ENCODE measurements around the gene DHX15. TPM values are rescaled to one million over a fixed set of nuclear protein-coding genes. Genes with fewer than 3 reads are reported as not detected.
A peak's percentile ranks its signal among the peaks of the same experiment; 100 is the strongest.

Gene DHX15
- total RNA-seq, 2 donors from 2014 or later: 193 to 195 TPM

DNA sequence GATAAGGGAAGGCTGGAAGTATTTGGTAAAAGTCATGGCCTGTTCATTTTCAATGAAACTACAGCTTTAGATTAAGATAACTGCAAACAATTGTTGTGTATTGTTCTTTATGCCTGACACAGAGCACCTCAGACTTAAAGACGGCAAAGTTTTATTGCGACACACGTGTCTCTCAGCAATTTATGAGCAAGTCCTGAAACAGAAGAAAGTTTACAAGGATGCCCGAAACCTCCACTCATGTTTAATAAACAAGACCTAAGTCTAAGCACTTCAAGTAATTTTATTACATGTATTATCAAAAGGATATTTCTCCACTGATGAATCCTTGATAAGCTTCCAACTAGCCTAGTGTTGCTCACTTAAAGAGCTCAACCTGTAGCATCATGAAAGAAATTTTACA is 51.0 kb downstream of the DHX15 start:
- H3K36me3 ChIP-seq (ENCODE audit: control insufficient read depth, insufficient read depth, low read length): peaks cover 93% of the 10 kb centered on the region
- H3K27me3 Mint-ChIP-seq (ENCODE audit: insufficient read depth): no peaks in the 10 kb centered on the region
- H3K4me3 Mint-ChIP-seq: no peak overlapping the region

DNA sequence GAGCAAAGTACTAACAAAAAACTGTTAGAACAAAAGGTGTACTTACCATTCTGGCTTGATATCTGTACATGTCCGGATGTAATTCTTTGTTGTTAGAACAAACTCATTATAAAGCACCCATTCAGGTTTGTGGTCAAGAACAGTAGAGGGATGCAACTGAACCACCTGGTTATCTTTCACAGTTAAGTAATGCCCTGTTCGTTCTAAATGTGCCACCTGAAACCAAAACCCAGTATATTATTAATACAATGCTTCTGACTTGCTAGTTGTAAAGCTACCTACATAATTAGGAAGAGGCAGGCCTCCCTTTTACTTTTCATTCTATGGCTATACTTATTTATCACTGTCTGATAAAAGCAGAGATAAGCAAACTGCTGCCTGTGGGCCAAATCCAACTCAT is 54.8 kb downstream of the DHX15 start:
- Histone ChIP-seq H3K36me3 (ENCODE audit: control insufficient read depth, insufficient read depth, low read length) (peaks cover 94% of the 10 kb centered on the region), H3K27me3 (ENCODE audit: control insufficient read depth, insufficient read depth, low read length, poor library complexity, severe bottlenecking) (no peaks in the 10 kb centered on the region), H3K4me3 (ENCODE audit: low read length) (no peak overlapping the region), H3K9me3 (ENCODE audit: control insufficient read depth, low read length) (no peaks in the 10 kb centered on the region), H3K27ac (ENCODE audit: low read depth, low read length) (no peak overlapping the region), H3K9ac (ENCODE audit: extremely low read depth, low read length, poor library complexity, severe bottlenecking) (no peak overlapping the region), H3K4me1 (ENCODE audit: control insufficient read depth, insufficient read depth, low read length) (no peaks in the 10 kb centered on the region)
- TF ChIP-seq, protein P1, sequence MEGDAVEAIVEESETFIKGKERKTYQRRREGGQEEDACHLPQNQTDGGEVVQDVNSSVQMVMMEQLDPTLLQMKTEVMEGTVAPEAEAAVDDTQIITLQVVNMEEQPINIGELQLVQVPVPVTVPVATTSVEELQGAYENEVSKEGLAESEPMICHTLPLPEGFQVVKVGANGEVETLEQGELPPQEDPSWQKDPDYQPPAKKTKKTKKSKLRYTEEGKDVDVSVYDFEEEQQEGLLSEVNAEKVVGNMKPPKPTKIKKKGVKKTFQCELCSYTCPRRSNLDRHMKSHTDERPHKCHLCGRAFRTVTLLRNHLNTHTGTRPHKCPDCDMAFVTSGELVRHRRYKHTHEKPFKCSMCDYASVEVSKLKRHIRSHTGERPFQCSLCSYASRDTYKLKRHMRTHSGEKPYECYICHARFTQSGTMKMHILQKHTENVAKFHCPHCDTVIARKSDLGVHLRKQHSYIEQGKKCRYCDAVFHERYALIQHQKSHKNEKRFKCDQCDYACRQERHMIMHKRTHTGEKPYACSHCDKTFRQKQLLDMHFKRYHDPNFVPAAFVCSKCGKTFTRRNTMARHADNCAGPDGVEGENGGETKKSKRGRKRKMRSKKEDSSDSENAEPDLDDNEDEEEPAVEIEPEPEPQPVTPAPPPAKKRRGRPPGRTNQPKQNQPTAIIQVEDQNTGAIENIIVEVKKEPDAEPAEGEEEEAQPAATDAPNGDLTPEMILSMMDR (conservative IDR thresholded peaks at IDR 0.05): no peak
- no peak for DNase-seq
- Mint-ChIP-seq H3K27me3 (ENCODE audit: insufficient read depth) (no peaks in the 10 kb centered on the region), H3K4me1 (no peaks in the 10 kb centered on the region), H3K9me3 (no peaks in the 10 kb centered on the region), H3K4me3 (no peak overlapping the region), H3K27ac (peak overlapping the region; percentile 18), H3K36me3 (ENCODE audit: low read depth) (peaks cover 81% of the 10 kb centered on the region)
- WGBS, 2 experiments (ENCODE audit: insufficient coverage in 1 of 2, insufficient read length in 1 of 2): 90 to 100% methylated on average over 1 to 2 of the region's 2 CpGs

More for the DNA sequence above, 51.0 kb downstream of the DHX15 start:
- H3K4me3 ChIP-seq (ENCODE audit: low read length): no peak overlapping the region
- no peak for DNase-seq
- Mint-ChIP-seq H3K27ac (no peak overlapping the region), H3K9me3 (no peaks in the 10 kb centered on the region), H3K36me3 (ENCODE audit: low read depth) (peaks cover 67% of the 10 kb centered on the region), H3K4me1 (no peaks in the 10 kb centered on the region)
- TF ChIP-seq, protein P1 (conservative IDR thresholded peaks at IDR 0.05): no peak
- 93 to 96% methylated on average over 3 to 4 of the region's 4 CpGs for WGBS, 2 experiments (ENCODE audit: insufficient coverage in 1 of 2, insufficient read length in 1 of 2)
- no peaks in the 10 kb centered on the region for H3K27me3 ChIP-seq (ENCODE audit: control insufficient read depth, insufficient read depth, low read length, poor library complexity, severe bottlenecking)
- H3K9me3 ChIP-seq (ENCODE audit: control insufficient read depth, low read length): no peaks in the 10 kb centered on the region
- no peak overlapping the region for H3K9ac ChIP-seq (ENCODE audit: extremely low read depth, low read length, poor library complexity, severe bottlenecking)
- H3K27ac ChIP-seq (ENCODE audit: low read depth, low read length): no peak overlapping the region
- no peaks in the 10 kb centered on the region for H3K4me1 ChIP-seq (ENCODE audit: control insufficient read depth, insufficient read depth, low read length)

DNA sequence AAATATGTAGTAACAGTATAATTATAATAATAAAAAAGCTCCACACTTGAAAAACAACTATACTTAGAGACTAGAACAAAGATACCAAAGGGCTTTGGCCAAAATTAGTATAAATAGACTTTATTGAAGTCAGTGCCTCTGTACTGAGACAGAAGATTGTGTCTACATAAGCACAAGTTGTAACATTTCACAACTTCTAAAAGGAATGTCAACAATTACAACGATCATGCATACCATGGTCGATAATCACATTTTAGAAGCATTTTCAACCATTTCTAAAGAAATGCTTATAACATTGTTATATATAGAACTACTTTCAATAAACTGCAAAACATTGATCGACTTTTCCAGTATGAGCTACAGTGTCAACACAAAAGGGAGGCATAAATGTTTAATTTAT is 57.0 kb downstream of the DHX15 start:
- peaks cover 85% of the 10 kb centered on the region for H3K36me3 Mint-ChIP-seq (ENCODE audit: low read depth)
- TF ChIP-seq, protein P1 (conservative IDR thresholded peaks at IDR 0.05): no peak
- H3K4me1 Mint-ChIP-seq: peaks cover 5% of the 10 kb centered on the region
- H3K27ac ChIP-seq (ENCODE audit: low read depth, low read length): no peak overlapping the region
- no peaks in the 10 kb centered on the region for H3K27me3 Mint-ChIP-seq (ENCODE audit: insufficient read depth)
- no peak overlapping the region for H3K9ac ChIP-seq (ENCODE audit: extremely low read depth, low read length, poor library complexity, severe bottlenecking)
- H3K27me3 ChIP-seq (ENCODE audit: control insufficient read depth, insufficient read depth, low read length, poor library complexity, severe bottlenecking): no peaks in the 10 kb centered on the region
- WGBS, 2 experiments (ENCODE audit: insufficient coverage in 1 of 2, insufficient read length in 1 of 2): 95% methylated on average over 3 of the region's 3 CpGs; no CpG with 5 or more reads in 1 of the 2 experiments
- no peak overlapping the region for H3K4me3 ChIP-seq (ENCODE audit: low read length)
- no peaks in the 10 kb centered on the region for H3K9me3 Mint-ChIP-seq
- DNase-seq: no peak
- no peaks in the 10 kb centered on the region for H3K9me3 ChIP-seq (ENCODE audit: control insufficient read depth, low read length)
- no peaks in the 10 kb centered on the region for H3K4me1 ChIP-seq (ENCODE audit: control insufficient read depth, insufficient read depth, low read length)
- peaks cover 91% of the 10 kb centered on the region for H3K36me3 ChIP-seq (ENCODE audit: control insufficient read depth, insufficient read depth, low read length)
- no peak overlapping the region for H3K4me3 Mint-ChIP-seq
- no peak overlapping the region for H3K27ac Mint-ChIP-seq
